Choroid plexus epithelial cell (primary cell): Measurements from ENCODE around the gene CLRN2.

Experiments used
- DNase-seq: peaks from one replicate; pipeline ENCODE4 v3.0.0-alpha.2; 2010; ENCODE audit warnings: low read depth
- H3K4me3 ChIP-seq: 2 replicates; pipeline ENCODE4 v1.5.1; 2011; ENCODE audit warnings: low read depth, mild to moderate bottlenecking, control low read depth, low read length, moderate library complexity
- CTCF ChIP-seq: conservative IDR thresholded peaks from 2 replicates; pipeline ENCODE4 v1.5.1; 2011; ENCODE audit warnings: low read depth, mild to moderate bottlenecking, control low read depth, inconsistent platforms, low read length, moderate library complexity

Gene CLRN2

GRCh38 chr4:17502756-17503155 lies 12.2 kb upstream of the CLRN2 start:
- H3K4me3 ChIP-seq: no peak overlapping the region
- TF ChIP-seq CTCF: no peak
- DNase-seq: no peak

GRCh38 chr4:17504081-17504480 lies 10.9 kb upstream of the CLRN2 start:
- no peak for TF ChIP-seq CTCF
- H3K4me3 ChIP-seq: no peak overlapping the region
- no peak for DNase-seq

GRCh38 chr4:17510582-17510981 lies 4.4 kb upstream of the CLRN2 start:
- no peak overlapping the region for H3K4me3 ChIP-seq
- TF ChIP-seq CTCF: no peak
- DNase-seq: no peak

GRCh38 chr4:17511051-17511450 lies 3.9 kb upstream of the CLRN2 start:
- peak; percentile 56 for DNase-seq
- no peak for TF ChIP-seq CTCF
- peak overlapping the region; percentile 77 for H3K4me3 ChIP-seq

- no peak for TF ChIP-seq CTCF
- H3K4me3 ChIP-seq: peak overlapping the region; percentile 77
- DNase-seq: peak; percentile 40
Measured at GRCh38 chr4:17511509-17511949, 3.4 kb upstream of the CLRN2 start.

- TF ChIP-seq CTCF: peak; percentile 16
- H3K4me3 ChIP-seq: peak within 1 kb of the TSS; percentile 77
- DNase-seq: peak; percentile 52
Measured at GRCh38 chr4:17511950-17512795, 2.8 kb upstream of the CLRN2 start, which contains the start of gene QDPR. Gene QDPR, minus strand, starts transcription at chr4:17512090. Its CDS starts 36 bp downstream, at chr4:17512054.
